Body of pancreas (tissue), 4 donors: ENCODE results near the gene CLEC16A. TPM values are rescaled to one million over a fixed set of nuclear protein-coding genes. Genes with fewer than 3 reads are reported as not detected.

Source experiments
- ATAC-seq: fragments of 150-250 bp; one replicate; pipeline ENCODE4 v1.9.1; 2016
- DNase-seq, 4 donors: peaks; one replicate each; pipeline ENCODE4 v3.0.0-alpha.2; 2019
- H3K27ac ChIP-seq, 4 donors: fragments of 200-600 bp; sonication (generic); 1 replicate in 3 of 4; 2 replicates in 1 of 4; pipeline versions ENCODE4 v1.5.1 to v1.6.1; 2016 to 2019; ENCODE audit warnings: mild to moderate bottlenecking in 1 of 4, mixed read lengths in 1 of 4, moderate library complexity in 1 of 4
- H3K27me3 ChIP-seq, 2 donors: fragments of 200-600 bp; sonication (generic); one replicate each; pipeline ENCODE4 v1.6.0; 2016; ENCODE audit warnings: mild to moderate bottlenecking in 1 of 2
- H3K36me3 ChIP-seq, 2 donors: fragments of 200-600 bp; sonication (generic); replicated peaks in 1 of 2; 2 replicates each; pipeline ENCODE4 v1.5.1; 2016; ENCODE audit warnings: low read depth in 2 of 2; ENCODE audit not compliant: insufficient read depth in 1 of 2
- H3K4me1 ChIP-seq: fragments of 200-600 bp; sonication (generic); one replicate; pipeline ENCODE4 v1.6.0; 2016
- H3K4me3 ChIP-seq, 2 donors: fragments of 200-600 bp; sonication (generic); 1 replicate in 1 of 2; 2 replicates in 1 of 2; pipeline ENCODE4 v1.5.1; 2016 to 2019
- H3K9me3 ChIP-seq, 3 donors: fragments of 200-600 bp; sonication (generic); 1 replicate in 2 of 3; 2 replicates in 1 of 3; pipeline ENCODE4 v1.5.1; 2016
- POLR2A ChIP-seq, 3 donors: fragments of 450-650 bp; IDR thresholded peaks; one replicate each; pipeline ENCODE4 v1.6.1; 2016; ENCODE audit warnings: antibody characterized with exemption in 3 of 3, mild to moderate bottlenecking in 2 of 3
- WGBS, 2 donors: methylation state at CpG; one replicate each; pipeline ENCODE4 v1.1.5; 2017; 5-methylcytosine and 5-hydroxymethylcytosine counted together
- intact Hi-C: fragments of 100-400 bp; cut with DNase I; formaldehyde crosslinking; loops from one replicate; pipeline ENCODE4 v1.15.1; 2023
- total RNA-seq, 2 donors: library from RNA; depleted of rRNA; stranded (reverse); fragments of >200 nt; gene quantifications; one replicate each; pipeline ENCODE4 v1.1.0, GENCODE V29; 2016
- TF ChIP-seq, protein P1 (sequence below), 7 experiments: fragments of 450-650 bp in 4 of 7; fragments of 200-600 bp in 3 of 7; sonication (generic) in 3 of 7; IDR thresholded peaks; one replicate each; pipeline ENCODE4 v1.5.1; 2016 to 2019; ENCODE audit warnings: antibody characterized with exemption in 7 of 7

CLEC16A gene
- total RNA-seq, 2 donors from 2014 or later = 15.0 to 21.4 TPM

DNA sequence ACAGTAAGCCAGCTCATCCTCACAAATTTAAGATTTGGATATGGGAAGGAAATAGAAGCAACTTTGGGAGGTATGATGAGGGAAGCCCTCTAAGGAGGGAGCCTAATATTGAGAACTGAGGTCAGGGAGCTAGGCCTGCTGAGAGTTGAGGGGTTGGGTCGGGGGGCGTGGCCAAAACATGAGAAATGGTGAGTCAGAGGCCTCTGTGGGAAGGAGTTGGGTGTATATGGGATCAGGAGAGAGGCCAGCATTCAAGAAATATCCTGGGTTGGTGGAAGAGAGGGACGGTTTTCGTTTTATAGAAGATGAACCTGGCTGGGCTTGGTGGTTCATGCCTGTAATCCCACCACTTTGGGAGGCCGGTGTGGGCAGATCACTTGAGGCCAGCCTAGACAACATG is 48.4 kb downstream of the CLEC16A start:
- Histone ChIP-seq H3K27ac (peak overlapping the region in 2 of 4 donors; percentile 11 to 60), H3K9me3 (no peaks in the 10 kb centered on the region), H3K4me1 (no peaks in the 10 kb centered on the region), H3K36me3 (peaks cover 0 to 4% of the 10 kb centered on the region in 2 donors), H3K4me3 (no peak overlapping the region), H3K27me3 (no peaks in the 10 kb centered on the region)
- WGBS, 2 donors = 83 to 91% methylated on average over 5 of the region's 5 CpGs
- no peak for TF ChIP-seq POLR2A (IDR thresholded peaks at IDR 0.05)
- TF ChIP-seq, protein P1, sequence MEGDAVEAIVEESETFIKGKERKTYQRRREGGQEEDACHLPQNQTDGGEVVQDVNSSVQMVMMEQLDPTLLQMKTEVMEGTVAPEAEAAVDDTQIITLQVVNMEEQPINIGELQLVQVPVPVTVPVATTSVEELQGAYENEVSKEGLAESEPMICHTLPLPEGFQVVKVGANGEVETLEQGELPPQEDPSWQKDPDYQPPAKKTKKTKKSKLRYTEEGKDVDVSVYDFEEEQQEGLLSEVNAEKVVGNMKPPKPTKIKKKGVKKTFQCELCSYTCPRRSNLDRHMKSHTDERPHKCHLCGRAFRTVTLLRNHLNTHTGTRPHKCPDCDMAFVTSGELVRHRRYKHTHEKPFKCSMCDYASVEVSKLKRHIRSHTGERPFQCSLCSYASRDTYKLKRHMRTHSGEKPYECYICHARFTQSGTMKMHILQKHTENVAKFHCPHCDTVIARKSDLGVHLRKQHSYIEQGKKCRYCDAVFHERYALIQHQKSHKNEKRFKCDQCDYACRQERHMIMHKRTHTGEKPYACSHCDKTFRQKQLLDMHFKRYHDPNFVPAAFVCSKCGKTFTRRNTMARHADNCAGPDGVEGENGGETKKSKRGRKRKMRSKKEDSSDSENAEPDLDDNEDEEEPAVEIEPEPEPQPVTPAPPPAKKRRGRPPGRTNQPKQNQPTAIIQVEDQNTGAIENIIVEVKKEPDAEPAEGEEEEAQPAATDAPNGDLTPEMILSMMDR (IDR thresholded peaks at IDR 0.05) = no peak
- no peak for ATAC-seq
- intact Hi-C loops = no loop called here
- no peak for DNase-seq

DNA sequence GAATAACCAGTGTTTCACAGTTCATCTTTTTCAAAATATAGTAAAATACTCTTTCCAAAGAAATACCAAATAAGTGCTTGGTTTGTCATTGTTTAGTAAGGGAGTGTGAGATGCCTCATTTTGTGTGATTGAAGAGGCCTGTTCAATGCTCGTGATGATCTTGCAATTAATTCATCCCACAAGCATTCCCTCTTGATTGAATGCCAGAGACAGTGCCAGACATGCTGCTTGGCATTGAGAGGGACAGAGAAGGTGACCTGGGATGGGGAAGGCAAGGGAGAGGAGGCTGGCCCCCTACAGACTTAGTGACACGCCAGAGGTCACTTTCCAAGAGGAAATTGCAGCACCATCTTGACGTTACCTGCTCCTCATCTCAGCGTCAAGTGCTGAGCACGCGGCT is 49.3 kb downstream of the CLEC16A start:
- intact Hi-C loops = no loop called here
- Histone ChIP-seq H3K4me3 (no peak overlapping the region), H3K27me3 (no peaks in the 10 kb centered on the region), H3K27ac (no peak overlapping the region), H3K36me3 (peaks cover 0 to 4% of the 10 kb centered on the region in 2 donors), H3K9me3 (no peaks in the 10 kb centered on the region), H3K4me1 (no peaks in the 10 kb centered on the region)
- no peak for TF ChIP-seq POLR2A (IDR thresholded peaks at IDR 0.05)
- TF ChIP-seq, protein P1 (IDR thresholded peaks at IDR 0.05) = no peak
- DNase-seq (no peak), ATAC-seq (no peak)
- WGBS, 2 donors = 82 to 86% methylated on average over 6 of the region's 6 CpGs

DNA sequence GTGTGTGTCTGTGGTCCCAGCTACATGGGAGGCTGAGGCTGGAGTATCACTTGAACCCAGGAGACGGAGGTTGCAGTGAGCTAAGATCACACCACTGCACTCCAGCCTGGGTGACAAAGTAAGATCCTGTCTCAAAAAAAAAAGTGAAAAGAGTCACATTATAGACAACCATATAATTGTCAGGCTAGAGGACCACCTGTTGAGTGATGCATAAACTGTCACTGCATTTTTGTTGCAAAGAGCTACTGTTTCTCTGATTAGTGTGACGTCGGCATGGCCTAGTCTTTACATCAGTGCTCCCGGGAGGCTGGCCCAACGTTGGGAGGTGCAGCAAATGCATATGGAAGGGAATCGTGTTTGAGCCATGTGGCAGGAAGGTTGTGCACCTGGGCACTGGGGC is 50.2 kb downstream of the CLEC16A start:
- TF ChIP-seq POLR2A (IDR thresholded peaks at IDR 0.05) = no peak
- TF ChIP-seq, protein P1 (IDR thresholded peaks at IDR 0.05) = no peak
- Histone ChIP-seq H3K9me3 (no peaks in the 10 kb centered on the region), H3K4me1 (no peaks in the 10 kb centered on the region), H3K4me3 (no peak overlapping the region), H3K27ac (no peak overlapping the region), H3K27me3 (no peaks in the 10 kb centered on the region), H3K36me3 (peaks cover 0 to 4% of the 10 kb centered on the region in 2 donors)
- intact Hi-C loops = no loop called here
- ATAC-seq (no peak), DNase-seq (no peak)
- 79 to 91% methylated on average over 6 of the region's 6 CpGs for WGBS, 2 donors

DNA sequence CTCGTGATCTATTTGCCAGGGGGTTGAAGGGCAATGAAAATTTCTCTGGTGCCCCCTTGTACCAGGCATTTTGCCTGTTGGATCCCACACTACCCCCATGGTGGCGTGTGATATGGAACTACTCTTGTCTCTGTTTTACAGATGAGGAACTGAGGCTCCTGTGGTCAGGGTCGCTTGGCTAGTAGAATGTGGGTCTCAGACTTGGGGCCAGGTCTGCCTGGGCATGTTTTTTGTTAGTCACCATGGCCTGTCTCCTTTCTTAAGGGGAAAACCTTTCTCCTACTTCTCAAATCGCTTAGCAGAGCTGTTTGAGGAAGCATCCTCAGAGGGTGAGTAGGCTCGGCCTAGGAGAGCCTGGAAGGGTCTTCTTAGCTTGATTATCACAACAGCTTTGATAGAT is 51.2 kb downstream of the CLEC16A start:
- H3K27me3 ChIP-seq = no peaks in the 10 kb centered on the region
- DNase-seq (no peak), ATAC-seq (no peak)
- H3K9me3 ChIP-seq = no peaks in the 10 kb centered on the region
- peaks cover 0 to 4% of the 10 kb centered on the region in 2 donors for H3K36me3 ChIP-seq
- TF ChIP-seq, protein P1 (IDR thresholded peaks at IDR 0.05) = no peak
- no peak for TF ChIP-seq POLR2A (IDR thresholded peaks at IDR 0.05)
- WGBS, 2 donors = 81 to 89% methylated on average over 5 of the region's 5 CpGs
- H3K27ac ChIP-seq = no peak overlapping the region
- H3K4me3 ChIP-seq = no peak overlapping the region
- intact Hi-C loops = no loop called here
- H3K4me1 ChIP-seq = no peaks in the 10 kb centered on the region

DNA sequence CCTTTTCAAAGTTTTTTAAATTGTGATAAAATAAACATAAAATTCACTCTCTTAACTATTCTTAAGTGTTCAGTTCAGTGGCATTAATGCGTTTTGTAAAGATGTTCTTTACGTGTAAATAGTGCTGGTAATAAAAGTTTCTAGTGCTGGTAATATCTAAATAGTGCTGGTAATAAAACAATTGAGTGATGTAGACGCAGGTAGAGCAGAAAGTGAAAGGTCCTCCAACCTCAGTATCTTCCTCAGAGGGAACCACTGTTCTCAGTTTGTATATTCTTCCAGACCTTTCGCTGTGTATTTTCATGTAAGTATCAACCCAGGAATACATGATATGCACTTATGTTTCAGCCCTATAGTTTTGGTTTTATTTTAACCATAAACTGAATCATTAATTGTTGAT is 53.1 kb downstream of the CLEC16A start:
- DNase-seq (no peak), ATAC-seq (no peak)
- Histone ChIP-seq H3K36me3 (peaks cover 0 to 4% of the 10 kb centered on the region in 2 donors), H3K4me1 (no peaks in the 10 kb centered on the region), H3K27ac (no peak overlapping the region), H3K9me3 (no peaks in the 10 kb centered on the region), H3K27me3 (no peaks in the 10 kb centered on the region), H3K4me3 (no peak overlapping the region)
- intact Hi-C loops = no loop called here
- TF ChIP-seq, protein P1 (IDR thresholded peaks at IDR 0.05) = no peak
- no peak for TF ChIP-seq POLR2A (IDR thresholded peaks at IDR 0.05)
- 87 to 92% methylated on average over 4 of the region's 4 CpGs for WGBS, 2 donors
